EH (cell line): ENCODE results near the gene CELA2B.
"Not testable (repeated sequence)": the region's sequence is repeated elsewhere in the genome, so short reads cannot be mapped to it uniquely, and the experiment has no call there.

Source experiments
- DNase-seq: peaks from one replicate; pipeline ENCODE4 v3.0.0-alpha.2; 2015; ENCODE audit warnings: low read depth

The CELA2B gene

DNA sequence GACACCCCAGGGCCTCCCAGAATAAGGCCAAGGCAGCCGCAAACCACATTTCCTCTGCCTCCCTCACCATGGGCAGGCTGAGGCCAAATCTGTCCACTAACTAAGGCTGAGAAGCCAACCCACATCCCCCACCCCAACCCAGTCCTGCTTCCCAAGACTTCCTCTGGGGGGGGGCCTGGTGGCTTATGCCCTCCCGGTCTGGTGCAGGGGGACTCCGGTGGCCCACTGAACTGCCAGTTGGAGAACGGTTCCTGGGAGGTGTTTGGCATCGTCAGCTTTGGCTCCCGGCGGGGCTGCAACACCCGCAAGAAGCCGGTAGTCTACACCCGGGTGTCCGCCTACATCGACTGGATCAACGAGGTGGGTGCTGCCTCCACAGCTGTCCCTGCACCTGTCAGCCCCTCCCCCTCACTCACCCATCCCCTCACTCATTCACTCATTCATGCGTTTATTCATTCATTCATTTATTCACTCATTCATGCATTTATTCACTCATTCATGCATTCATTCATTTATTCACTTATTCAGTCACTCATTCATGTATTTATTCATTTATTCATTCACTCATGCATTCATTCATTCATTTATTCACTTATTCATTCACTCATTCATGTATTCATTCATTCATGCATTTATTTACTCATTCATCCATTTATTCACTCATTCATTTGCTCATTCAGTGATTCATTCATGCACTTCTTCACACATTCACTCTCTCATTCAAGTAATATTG lies 30.3 kb upstream of the CELA2B start:
- no peak for DNase-seq

DNA sequence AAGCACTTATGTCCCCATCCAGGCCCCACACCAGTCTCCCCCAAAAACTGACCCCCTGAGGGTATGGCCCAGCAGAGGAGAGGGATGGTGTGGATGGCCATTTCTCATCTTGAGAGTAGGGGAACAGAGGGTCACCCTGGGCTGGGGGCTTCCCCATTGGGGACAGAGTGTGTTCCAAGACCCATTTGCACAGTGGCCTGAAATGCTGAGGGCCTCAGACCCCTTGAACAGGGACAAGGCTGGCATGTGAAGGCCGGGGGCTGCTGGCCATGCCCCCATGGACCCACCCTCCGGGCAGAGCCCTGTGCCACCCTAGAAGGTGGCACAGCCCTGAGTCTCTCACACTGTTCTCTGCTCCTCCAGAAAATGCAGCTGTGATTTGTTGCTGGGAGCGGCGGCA lies 29.7 kb upstream of the CELA2B start:
- DNase-seq = no peak

DNA sequence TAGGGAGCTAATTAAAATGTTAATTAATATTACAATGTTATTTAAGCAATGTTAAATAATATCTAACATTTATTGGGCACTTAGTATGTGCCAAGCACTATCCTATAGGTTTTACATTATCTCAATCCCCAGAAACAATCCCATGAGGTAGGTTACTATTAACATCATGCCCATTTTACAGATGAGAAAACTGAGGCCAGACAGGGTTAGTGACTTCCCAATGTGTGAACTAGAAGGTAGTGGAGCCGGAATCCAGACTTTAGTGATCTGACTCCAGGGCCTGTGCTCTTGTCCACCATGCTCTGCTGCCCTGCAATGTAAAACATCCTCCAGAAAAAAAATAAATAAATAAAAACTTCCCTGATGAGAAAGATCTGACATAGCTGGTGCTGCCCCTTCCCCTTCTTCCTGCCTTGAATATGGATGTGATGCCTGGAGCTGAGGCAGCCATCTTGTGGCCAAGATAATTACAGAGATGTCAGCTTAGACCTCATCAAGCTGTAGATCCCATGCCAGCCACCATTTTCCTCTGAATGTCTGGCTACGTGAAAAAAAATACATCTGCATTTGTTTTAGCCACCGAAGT lies 26.9 kb upstream of the CELA2B start:
- DNase-seq = no peak

DNA sequence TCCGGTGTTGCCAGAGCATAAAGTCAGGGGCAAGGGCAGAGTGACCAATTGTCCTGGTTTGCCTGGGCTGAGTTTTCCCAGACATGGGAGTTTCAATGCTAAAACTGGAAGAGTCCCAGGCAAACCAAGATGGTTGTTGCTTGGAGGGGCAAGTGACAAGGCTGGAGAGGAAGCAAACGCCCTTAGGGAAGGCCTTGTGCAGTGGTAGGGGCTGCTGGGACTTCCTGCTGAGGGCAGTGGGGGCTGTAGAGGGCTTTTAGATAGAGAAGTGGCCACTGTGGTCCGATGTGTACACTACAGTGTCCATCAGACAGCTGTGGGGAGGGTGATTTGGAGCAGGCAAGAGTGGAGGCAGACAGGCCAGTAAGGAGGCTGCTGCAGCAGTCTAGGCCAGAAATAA lies 26.3 kb upstream of the CELA2B start:
- DNase-seq = no peak

DNA sequence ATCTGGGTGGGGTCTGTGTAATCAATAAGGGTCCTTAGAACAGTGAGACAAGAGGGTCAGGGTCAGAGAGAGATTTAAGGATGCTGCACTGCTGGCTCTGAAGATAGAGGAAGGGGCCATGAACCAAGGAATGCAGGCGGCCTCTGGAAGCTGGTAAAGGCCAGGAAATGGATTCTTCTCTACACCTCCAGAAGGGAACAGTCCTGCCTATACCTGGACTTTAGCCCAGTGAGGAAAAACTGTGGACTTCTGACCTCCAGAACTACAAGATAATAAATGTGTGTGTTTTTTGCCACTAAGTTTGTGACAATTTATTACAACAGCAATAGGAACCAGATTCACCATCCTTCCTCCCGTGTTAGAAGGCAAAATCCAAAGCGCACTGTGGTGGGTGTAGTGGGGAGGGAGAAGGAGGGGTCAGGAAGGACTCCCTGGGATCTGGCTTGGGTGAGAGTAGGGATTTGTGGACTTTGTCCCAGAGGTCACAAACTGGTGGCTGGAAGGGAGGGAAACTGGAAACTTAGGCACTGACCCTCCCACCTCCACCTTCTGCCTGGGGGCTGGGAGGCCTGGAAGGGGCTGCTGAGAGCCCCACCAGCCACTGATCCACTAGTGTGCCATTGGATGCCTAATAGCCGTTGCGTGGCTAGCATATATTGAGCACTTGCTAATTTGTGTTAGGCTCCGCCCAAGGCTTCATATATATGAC lies 24.7 kb upstream of the CELA2B start:
- no peak for DNase-seq

DNA sequence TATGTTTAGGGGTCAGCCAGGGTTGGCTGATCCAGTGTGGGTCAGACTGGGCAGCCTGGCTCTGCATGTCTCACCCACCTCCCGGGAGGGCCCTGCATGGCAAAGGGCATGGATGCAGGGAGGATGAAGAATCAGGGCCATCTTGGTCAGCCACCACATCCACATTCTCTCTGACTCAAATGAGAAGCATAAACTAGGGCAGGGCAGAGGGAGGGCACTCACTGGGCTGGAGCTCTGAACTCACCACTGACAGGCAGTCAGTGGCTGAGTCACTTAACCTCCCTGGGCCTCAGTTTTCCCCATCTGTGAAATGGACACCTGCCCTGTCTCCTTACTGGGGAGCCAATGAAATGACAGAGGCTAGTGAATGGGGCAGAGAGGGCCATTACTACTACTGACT lies 23.7 kb upstream of the CELA2B start:
- peak; percentile 23 for DNase-seq

DNA sequence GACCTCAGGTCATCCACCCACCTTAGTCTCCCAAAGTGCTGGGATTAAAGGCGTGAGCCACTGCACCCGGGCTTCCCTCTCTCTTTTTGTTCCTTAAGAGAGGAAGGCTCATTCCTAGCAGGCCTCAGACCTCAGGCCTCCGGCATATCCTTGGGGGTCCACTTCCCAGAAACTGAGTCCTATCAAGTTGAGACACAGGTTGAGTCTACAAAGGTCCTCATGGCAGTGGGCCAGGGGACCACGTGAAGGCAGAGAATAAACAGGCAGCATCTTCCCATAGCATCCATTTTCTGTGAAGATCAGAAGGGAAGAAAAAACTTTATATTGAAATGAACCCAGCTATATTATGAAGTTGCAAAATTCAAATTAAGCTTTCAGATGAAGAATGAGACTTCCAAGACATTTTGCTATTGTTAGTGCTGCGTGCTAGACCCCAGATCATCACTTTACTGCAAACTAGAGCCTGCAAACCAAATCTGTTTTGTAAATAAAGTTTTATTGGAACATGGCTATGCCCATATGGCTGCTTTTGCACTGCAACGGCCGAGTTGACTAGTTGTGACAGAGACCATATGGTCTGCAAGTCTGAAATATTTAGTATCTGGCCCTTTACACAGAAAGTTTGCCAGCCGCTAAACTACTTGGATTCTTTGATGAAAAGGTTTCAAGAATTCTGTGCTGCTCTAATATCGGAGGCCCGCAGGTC lies 22.9 kb upstream of the CELA2B start:
- no peak for DNase-seq

DNA sequence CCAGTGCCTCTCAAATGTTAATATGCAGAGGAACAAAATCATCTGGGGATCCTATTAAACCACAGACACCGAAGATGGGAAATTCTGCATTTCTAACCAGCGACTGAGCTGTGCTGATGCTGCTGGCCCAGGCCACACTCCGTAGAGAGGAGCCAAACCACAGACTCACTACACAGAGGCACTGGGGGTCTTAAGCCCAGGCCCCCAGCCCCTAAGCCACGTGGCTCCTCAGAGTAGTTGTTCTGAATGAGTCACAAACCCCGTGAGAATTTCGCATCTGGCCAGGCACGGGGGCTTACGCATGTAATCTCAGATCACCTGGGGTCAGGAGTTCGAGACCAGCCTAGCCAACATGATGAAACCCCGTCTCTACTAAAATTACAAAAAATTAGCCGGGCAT lies 22.2 kb upstream of the CELA2B start:
- DNase-seq = peak; percentile 40

DNA sequence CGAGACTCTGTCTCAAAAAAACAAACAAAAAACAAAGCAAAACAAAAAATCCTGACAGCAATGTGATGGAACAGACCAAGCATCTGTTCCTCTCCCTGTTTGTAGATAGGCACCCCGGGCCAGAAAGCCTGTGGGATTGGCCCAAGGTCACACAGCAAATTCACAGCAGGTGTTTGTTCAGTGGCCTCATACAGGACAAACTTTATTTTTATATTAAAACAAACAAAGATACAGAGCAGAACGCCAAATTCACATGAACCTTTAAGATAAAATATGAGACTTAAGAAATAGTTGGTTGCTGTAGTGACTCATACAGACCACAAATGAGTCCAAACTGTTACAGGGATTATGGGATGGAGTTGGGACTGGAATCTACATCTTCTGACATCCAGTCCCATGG lies 21.6 kb upstream of the CELA2B start:
- peak; percentile 73 for DNase-seq

DNA sequence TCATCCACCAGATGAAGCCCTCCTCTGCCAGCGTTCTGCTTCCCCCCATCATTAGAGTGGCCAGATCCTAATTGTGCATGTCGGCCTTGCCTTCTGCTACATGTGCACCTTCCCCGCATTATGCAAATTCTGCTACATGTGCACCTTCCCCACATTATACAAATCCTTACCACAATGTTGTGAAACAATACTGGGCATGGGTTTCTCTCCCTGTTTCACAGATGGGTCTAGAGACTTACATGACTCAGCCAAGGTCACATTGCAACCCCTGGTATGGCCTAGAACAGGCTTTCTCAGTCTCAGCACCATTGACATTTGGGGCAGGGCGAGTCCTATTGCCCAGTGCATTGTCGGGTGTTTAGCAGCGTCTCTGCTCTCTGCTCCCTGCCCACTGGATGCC lies 20.4 kb upstream of the CELA2B start:
- DNase-seq = peak; percentile 26

DNA sequence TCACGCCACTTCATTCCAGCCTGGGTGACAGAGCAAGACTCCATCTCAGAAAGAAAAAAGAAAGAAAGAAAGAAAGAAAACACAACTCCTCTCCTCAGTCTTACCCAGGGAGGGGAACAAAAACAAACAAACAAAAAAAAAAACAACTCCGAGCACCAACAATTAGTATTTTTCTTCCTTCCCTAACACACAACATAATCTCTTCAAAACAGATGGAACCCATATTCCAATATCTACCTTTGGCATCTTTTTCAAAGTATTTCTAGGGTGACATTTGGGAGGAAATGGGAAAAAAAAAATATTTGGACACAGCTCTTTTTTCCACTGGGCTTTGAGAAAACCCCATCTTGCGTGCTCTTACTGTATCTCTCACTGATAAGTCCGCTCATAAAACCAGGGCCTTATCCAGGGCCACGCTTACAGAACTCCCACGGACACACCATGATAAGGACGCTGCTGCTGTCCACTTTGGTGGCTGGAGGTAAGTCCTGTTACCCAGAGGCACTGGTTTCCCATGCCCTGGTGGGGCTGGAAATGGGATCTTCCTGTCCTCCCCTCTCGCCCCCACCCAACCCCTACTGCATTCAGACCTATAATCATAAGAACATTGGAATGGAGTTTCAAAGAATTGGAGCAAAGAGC lies 19.5 kb upstream of the CELA2B start, which contains the start of gene CELA2A:
TSS of gene CELA2A (plus strand) at position 420 of the 642 bp plus-strand sequence. CDS start at position 442, 22 bp downstream.
- DNase-seq = no peak

DNA sequence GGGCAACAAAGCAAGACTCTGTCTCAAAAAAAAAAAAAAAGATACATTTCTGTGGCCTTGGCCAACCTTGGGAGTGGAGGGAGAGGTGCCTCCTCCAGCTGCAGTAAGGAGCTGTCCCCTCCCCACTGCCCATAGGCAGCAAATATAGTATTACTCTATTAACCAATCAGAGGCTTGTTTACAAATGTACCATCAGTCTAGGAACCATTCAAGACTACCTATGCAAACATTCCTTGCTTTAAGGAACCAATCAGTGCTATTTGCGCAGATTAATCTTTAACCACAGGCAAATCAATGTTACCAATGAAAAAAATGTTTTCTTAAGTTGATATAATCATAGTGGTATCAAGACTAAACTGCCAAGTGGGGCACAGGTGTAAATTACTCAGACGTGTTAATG lies 18.3 kb upstream of the CELA2B start:
- DNase-seq = no peak

DNA sequence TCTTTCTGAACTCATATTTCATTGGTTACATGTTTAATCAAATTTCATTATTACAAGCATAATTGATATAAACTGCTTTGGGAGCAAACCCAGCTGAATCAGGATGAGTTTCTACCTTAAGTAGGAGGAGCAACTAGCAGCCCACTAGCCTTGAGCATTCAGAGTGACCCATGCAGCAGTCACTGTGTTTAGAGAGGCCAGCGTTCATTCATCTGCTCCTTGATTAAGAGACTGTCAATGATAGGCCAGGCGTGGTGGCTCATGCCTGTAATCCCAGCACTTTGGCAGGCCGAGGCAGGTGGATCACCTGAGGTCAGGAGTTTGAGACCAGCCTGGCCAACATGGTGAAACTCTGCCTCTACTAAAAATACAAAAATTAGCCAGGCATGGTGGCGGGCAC lies 17.5 kb upstream of the CELA2B start:
- DNase-seq = not testable (repeated sequence)

DNA sequence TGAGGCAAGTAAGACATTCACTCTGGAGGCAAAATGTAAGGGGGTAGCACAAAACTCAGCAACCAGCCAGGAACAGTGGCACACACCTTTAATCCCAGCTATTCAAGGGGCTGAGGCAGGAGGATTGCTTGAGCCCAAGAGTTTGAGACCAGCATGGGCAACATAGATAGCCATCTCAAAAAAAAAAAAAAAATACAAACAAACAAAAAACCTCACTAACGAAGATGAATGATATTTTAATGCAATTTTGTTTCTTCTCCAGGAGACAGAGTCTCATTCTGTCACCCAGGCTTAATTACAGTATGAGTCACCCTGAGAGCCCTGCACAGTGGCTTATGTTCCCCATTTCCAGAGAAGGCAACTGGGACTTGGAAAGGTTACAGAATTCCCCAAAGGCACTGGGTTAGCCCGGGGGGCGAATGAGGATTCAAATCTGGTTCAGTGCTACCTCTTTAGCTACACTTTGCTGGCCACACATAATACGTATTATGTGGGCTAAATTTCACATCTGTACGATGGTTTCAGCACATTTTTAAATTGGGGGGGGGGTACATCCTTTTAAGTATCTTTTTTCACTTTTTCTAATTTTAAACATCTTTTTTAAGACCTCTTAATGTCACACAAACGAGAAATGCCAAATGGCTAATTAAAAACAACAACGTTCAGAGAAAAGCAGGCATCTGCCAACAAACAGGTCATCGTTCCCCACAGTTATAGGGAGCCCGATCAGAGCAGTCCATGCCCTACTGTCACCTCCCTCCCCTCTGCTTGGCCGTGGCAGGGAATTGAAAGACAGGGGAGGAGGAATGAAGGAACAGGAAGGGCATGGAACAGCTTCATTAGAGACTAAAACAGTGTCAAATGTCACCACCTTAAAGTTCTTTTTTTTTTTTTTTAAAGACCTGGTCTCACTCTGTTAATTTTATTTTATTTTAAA lies 15.9 kb upstream of the CELA2B start:
- DNase-seq = peak; percentile 75

DNA sequence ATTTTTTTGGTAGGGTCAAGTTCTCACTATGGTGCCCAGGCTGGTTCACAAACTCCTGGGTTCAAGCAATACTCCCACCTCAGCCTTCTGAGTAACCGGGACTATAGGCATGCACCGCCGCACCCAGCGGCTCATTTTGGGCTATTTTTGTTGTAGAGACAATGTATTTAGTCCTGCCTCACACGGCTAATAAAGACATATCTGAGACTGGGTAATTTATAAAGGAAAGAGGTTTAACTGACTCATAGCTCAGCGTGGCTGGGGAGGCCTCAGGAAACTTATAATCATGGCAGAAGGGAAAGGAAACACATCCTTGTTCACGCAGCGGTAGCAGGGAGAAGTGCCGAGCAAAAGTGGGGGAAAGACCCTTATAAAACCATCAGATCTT lies 15.2 kb upstream of the CELA2B start:
- peak; percentile 32 for DNase-seq

DNA sequence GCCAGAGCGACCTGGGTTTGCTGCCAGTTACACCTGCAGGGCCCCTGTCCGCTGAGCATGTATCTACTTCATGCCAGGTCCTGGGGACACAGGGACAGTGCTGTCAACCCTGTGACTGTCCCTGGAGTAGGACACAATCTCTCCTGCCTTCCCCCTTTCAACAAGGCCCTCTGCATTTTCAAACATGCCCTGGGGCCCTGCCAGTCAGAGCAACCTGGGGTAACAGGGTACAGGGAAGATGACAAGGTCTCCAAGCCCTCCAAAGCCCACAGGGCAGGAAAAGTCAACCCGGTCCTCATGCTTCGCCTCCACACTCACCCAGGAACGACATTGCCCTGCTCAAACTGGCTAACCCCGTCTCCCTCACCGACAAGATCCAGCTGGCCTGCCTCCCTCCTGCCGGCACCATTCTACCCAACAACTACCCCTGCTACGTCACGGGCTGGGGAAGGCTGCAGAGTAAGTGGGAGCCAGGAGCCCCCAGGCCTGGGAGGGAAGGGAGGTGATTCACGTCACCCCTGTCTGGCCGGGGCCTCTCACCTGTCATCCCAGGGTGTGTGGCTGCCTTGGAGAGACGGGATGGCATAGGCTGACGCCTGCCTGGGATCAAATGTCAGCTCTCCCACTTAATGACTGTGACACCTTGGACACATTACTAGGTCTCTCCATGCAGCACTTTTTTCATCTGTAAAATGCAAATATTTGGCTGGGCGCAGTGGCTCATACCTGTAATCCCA lies 12.7 kb upstream of the CELA2B start:
- not testable (repeated sequence) for DNase-seq

DNA sequence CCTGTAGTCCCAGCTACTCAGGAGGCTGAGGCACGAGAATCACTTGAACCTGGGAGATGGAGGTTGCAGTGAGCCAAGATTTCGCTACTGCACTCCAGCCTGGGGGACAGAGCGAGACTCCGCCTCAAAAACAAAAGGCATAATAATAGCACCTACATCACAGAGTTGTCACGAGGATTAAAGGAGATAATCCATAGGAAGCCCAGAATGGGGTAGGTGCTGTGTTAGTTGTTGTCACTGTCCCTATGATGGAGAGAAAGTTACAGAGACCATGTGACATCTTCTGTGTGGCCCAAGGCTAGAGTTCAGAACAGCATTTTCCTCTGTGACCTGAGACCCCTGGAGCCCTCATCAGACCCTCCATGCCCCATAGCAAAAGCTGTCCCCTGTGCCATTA lies 12.0 kb upstream of the CELA2B start:
- not testable (repeated sequence) for DNase-seq

DNA sequence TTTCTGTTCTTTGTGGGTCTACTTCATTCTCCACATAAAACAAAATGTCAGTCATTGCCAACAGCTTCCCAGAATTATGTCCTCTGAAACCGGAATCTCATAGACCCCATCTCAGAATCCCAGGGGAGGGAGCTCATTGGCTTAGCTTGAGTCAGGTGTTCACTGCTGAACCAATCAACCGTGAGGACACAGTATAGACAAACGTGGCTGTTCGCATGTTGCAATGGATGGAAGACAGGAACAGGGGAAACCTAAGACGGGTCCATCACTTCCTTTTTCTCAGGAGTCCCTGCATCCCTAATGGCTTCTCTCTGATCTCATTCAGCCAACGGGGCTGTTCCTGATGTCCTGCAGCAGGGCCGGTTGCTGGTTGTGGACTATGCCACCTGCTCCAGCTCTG lies 10.2 kb upstream of the CELA2B start:
- DNase-seq = no peak

DNA sequence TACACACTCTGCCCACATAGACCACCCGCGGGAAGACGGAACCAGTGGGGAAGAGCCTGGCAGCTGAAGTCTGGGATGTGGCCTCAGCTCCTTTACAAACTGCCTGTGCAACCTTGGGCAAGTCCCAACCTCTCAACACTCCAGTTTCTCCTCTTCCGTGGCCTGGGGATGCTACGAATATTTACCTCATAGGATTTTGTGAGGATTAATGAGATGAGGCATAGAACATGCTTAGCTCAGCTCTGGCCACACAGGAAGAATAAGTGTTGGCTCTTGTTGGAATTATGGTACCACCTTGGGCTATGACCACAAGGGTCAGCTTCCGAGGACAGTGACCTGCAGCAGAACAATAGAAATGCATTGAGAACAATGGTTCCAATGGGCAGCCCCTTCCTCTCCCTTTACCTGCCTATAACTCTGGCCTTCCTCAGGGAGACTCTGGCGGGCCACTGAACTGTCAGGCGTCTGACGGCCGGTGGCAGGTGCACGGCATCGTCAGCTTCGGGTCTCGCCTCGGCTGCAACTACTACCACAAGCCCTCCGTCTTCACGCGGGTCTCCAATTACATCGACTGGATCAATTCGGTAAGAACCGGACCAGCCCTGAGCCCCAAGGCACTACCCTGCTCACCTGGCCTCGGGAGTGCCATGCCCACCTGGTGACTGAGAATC lies 8.8 kb upstream of the CELA2B start:
- DNase-seq = not testable (repeated sequence)

DNA sequence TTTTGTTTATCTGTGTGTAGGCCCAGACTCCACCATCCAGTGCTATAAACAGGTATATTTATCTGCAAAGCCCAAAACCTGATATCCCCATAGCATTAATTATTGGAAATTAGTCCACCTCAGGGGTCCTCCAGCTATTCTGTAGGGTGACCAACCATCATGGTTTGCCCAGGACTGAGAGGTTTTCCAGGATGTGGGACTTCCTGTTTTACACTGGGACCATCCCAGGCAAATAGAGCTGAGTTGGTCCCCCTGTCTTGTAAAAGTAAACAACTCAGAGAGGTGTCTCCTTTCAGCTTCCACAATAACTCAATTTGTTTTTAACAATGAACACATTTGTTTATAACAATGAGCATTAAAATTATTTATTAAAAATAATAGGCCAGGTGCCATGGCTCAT lies 7.8 kb upstream of the CELA2B start:
- DNase-seq = no peak
